Osteocyte (in vitro differentiated cells): ENCODE data around the gene HAAO. TPM values are rescaled to one million over a fixed set of nuclear protein-coding genes. Genes with fewer than 3 reads are reported as not detected.
A peak's percentile ranks its signal among the peaks of the same experiment; 100 is the strongest.

ENCODE experiments used
- DNase-seq: peaks from one replicate; pipeline ENCODE4 v3.0.0; 2021; ENCODE audit warnings: mixed read lengths; ENCODE audit not compliant: unreplicated experiment; ENCODE audit errors: extremely low spot score
- H3K27ac Mint-ChIP-seq: one replicate; pipeline ENCODE4 v1.8.0; 2021; ENCODE audit warnings: mild to moderate bottlenecking, mixed read lengths; ENCODE audit not compliant: unreplicated experiment
- H3K27me3 Mint-ChIP-seq: one replicate; pipeline ENCODE4 v1.8.0; 2021; ENCODE audit warnings: mixed read lengths; ENCODE audit not compliant: unreplicated experiment
- H3K36me3 Mint-ChIP-seq: one replicate; pipeline ENCODE4 v1.8.0; 2021; ENCODE audit warnings: mixed read lengths; ENCODE audit not compliant: unreplicated experiment
- H3K4me1 Mint-ChIP-seq: one replicate; pipeline ENCODE4 v1.8.0; 2021; ENCODE audit warnings: mixed read lengths; ENCODE audit not compliant: unreplicated experiment
- H3K4me3 Mint-ChIP-seq: one replicate; pipeline ENCODE4 v1.8.0; 2021; ENCODE audit warnings: mild to moderate bottlenecking, moderate library complexity, mixed read lengths; ENCODE audit not compliant: unreplicated experiment
- H3K9me3 Mint-ChIP-seq: one replicate; pipeline ENCODE4 v1.8.0; 2021; ENCODE audit warnings: mixed read lengths; ENCODE audit not compliant: unreplicated experiment
- total RNA-seq: library from RNA; stranded (reverse); gene quantifications from 2 replicates; pipeline ENCODE4 v1.2.1, GENCODE V29; 2021
- TF ChIP-seq, protein P1 (sequence below): fragments of 200-600 bp; sonication (generic); IDR thresholded peaks from 2 replicates; pipeline ENCODE4 v1.5.0; 2021; ENCODE audit warnings: antibody characterized with exemption, mild to moderate bottlenecking, moderate library complexity

HAAO gene
- total RNA-seq, 1 donor from 2014 or later, result 1.1 TPM

DNA sequence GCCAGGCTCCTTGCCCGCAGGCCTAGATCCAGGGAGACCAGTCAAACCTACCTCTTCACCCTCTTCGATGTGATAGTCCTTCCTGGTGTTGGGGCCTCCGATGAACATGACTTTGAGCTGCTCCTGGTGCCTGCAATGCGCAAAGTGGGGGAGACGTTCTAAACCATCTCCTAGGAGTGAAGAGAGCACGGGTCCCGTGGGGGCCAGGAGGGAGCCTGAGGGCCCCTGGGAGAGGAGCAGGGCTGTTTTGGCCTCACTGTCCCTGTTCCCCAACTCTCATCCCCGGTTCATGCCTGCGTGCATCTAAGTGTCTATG, 3.9 kb downstream of the HAAO start:
- H3K36me3 Mint-ChIP-seq, result no peaks in the 10 kb centered on the region
- TF ChIP-seq, protein P1, sequence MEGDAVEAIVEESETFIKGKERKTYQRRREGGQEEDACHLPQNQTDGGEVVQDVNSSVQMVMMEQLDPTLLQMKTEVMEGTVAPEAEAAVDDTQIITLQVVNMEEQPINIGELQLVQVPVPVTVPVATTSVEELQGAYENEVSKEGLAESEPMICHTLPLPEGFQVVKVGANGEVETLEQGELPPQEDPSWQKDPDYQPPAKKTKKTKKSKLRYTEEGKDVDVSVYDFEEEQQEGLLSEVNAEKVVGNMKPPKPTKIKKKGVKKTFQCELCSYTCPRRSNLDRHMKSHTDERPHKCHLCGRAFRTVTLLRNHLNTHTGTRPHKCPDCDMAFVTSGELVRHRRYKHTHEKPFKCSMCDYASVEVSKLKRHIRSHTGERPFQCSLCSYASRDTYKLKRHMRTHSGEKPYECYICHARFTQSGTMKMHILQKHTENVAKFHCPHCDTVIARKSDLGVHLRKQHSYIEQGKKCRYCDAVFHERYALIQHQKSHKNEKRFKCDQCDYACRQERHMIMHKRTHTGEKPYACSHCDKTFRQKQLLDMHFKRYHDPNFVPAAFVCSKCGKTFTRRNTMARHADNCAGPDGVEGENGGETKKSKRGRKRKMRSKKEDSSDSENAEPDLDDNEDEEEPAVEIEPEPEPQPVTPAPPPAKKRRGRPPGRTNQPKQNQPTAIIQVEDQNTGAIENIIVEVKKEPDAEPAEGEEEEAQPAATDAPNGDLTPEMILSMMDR, result no peak
- H3K4me3 Mint-ChIP-seq, result no peak overlapping the region
- no peak overlapping the region for H3K27ac Mint-ChIP-seq
- peaks cover 6% of the 10 kb centered on the region for H3K4me1 Mint-ChIP-seq
- H3K27me3 Mint-ChIP-seq, result peaks cover 2% of the 10 kb centered on the region
- no peaks in the 10 kb centered on the region for H3K9me3 Mint-ChIP-seq
- DNase-seq, result no peak

DNA sequence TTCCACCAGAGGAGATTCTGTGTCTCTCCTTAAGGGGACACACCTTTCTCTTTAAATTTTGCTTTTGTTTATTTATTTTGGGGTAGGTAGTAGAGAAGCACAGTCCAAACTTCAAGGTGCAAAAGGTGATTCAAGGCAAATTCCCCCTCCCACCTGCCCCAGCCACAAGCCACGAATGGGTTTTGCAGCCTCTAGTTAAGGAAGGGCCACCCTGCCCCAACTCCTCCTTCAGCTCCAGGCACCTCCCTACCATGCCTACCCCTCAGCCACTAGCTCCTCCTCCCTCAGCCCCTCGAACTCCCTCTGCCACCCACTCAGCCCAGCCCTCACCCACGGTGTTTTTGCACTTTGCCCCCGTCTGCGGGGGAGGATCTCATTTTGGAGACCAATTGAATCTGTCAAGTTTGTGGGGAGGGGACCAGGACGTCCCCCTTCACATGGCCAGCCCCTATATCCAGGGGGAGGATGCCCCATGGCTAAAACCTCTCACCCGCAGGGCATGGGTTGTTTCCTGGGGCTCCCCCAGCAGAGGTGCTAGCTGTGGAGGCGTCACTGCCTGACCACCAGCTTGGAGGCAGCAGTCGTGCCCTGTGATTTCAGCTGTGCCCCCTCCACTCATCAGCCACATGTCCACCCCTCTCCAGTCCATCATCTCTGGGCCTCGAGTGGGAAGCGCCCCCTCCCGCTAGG, 4.5 kb downstream of the HAAO start:
- H3K27me3 Mint-ChIP-seq, result peaks cover 2% of the 10 kb centered on the region
- DNase-seq, result peak; percentile 77
- H3K27ac Mint-ChIP-seq, result no peak overlapping the region
- no peak overlapping the region for H3K4me3 Mint-ChIP-seq
- no peaks in the 10 kb centered on the region for H3K36me3 Mint-ChIP-seq
- H3K4me1 Mint-ChIP-seq, result peaks cover 3% of the 10 kb centered on the region
- TF ChIP-seq, protein P1, result no peak
- no peaks in the 10 kb centered on the region for H3K9me3 Mint-ChIP-seq

DNA sequence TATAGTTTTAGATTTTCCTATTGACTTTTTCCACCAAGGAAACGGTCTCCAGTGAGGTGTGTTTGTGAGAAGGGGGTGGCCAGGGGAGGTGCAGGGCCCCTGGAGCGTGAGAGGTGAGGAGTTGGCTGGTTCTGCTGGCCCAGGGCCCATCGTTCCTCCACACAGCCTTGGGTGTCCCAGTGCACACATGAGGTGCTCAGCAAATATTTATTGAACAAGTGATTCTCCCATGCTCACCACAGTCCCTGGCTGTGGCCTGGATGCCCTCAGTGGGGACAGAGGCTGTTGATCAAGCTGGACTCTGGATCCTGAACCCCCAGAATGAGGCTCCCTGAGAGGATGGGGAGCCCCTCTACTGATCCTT, 5.0 kb downstream of the HAAO start:
- Mint-ChIP-seq H3K27ac (no peak overlapping the region), H3K36me3 (no peaks in the 10 kb centered on the region), H3K4me1 (peaks cover 3% of the 10 kb centered on the region), H3K27me3 (peaks cover 2% of the 10 kb centered on the region), H3K9me3 (no peaks in the 10 kb centered on the region), H3K4me3 (no peak overlapping the region)
- peak; percentile 56 for DNase-seq
- TF ChIP-seq, protein P1, result no peak

DNA sequence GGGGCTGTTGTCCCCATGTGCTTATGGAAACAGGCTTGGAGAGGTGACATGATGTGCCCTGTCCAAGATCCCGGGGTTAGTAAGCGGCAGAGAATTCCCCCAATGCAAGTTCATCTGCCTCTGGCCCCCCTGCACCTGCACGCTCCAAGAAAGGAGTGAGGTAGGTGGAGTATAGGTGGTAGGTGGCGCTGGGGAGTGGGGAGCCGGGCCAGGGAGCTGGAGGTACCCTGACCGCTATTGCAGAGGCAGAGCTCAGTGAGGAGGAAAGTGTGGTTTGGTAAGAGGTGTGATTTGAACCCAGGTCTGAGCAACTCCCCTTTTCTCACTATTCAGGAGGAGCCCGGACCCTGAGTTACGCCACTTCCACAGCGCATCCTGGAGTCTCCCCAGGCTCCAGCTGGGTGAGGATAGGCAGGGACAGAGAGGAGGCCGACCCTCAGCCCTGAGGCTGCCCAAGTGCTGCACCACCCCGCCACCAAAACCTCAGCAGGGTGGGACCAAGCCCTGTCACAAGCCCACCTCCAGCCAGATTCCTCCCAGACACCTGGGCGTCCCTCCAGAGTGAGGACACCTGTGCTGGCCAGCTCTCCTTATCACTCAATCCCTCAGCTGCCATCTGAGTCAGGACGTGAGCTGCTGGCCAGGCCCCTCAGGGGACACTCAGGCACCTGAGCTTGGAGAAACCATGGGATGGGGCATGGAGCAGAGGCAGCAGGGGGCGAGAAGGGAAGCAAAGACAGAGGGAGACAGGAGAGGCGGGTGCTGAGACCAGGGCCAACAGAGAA, 5.6 kb downstream of the HAAO start:
- TF ChIP-seq, protein P1, result no peak
- H3K9me3 Mint-ChIP-seq, result no peaks in the 10 kb centered on the region
- H3K4me3 Mint-ChIP-seq, result no peak overlapping the region
- H3K36me3 Mint-ChIP-seq, result no peaks in the 10 kb centered on the region
- peak; percentile 67 for DNase-seq
- H3K27ac Mint-ChIP-seq, result no peak overlapping the region
- no peaks in the 10 kb centered on the region for H3K27me3 Mint-ChIP-seq
- no peaks in the 10 kb centered on the region for H3K4me1 Mint-ChIP-seq

DNA sequence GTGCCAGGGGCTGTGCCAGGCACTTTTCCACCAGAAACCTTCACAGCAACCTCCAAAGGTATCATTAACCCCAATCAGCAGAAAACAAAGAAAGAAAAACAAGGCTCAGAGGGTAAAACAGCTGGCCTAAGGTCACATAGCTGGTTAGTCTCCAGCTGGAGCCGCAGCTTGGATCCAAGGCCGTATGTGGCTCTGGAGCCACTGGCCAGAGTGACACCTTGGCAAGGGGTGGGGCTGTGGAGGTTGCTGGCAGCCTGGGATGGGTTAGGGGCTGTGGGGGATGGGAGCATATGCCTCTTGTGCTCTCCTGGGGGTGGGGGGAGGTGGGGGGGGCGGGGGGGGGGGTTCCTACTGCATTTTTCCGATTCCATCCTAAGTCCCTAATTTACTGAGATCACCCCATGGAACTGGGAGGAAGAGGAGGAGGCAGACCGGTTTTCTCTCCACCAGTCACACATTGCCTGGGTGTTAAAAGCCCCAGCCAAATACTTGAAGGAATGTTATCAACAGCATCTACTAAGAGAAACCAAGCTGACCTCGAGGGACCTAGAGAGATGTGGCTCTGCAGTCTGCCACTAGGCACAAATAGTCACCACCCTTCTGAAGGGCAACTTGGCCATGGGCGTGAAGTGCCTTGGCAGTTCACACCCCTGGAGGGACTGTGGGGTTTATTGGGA, 8.0 kb downstream of the HAAO start:
- H3K27me3 Mint-ChIP-seq, result no peaks in the 10 kb centered on the region
- DNase-seq, result peak; percentile 46
- H3K27ac Mint-ChIP-seq, result no peak overlapping the region
- no peaks in the 10 kb centered on the region for H3K4me1 Mint-ChIP-seq
- no peaks in the 10 kb centered on the region for H3K9me3 Mint-ChIP-seq
- TF ChIP-seq, protein P1, result no peak
- H3K4me3 Mint-ChIP-seq, result no peak overlapping the region
- H3K36me3 Mint-ChIP-seq, result no peaks in the 10 kb centered on the region
